Umbilical cord (tissue), 2 donors: ENCODE results near the gene MAIP1. TPM values are rescaled to one million over a fixed set of nuclear protein-coding genes. Genes with fewer than 3 reads are reported as not detected.

Source experiments
- DNase-seq: peaks from one replicate; pipeline ENCODE4 v3.0.0-alpha.2; 2015; ENCODE audit warnings: low spot score
- total RNA-seq: library from RNA; depleted of rRNA; stranded (reverse); fragments of >200 nt; gene quantifications from one replicate; pipeline ENCODE4 v1.2.3, GENCODE V29; 2014; ENCODE audit warnings: low replicate concordance; ENCODE audit not compliant: insufficient read depth

Gene MAIP1
- total RNA-seq, 1 donor from 2014 or later: 12.8 TPM

- peak; percentile 89 for DNase-seq
Observed at GRCh38 chr2:199988151-199988550, 32.8 kb downstream of the MAIP1 start.

- no peak for DNase-seq
Observed at GRCh38 chr2:199989822-199990221, 34.4 kb downstream of the MAIP1 start.

- no peak for DNase-seq
Observed at GRCh38 chr2:199991691-199992090, 36.3 kb downstream of the MAIP1 start.

- no peak for DNase-seq
Observed at GRCh38 chr2:199992296-199992695, 36.9 kb downstream of the MAIP1 start.

- no peak for DNase-seq
Observed at GRCh38 chr2:199994371-199994770, 39.0 kb downstream of the MAIP1 start.

- DNase-seq: no peak
Observed at GRCh38 chr2:199994896-199995295, 39.5 kb downstream of the MAIP1 start.

GRCh38 chr2:199997296-199997695, 41.9 kb downstream of the MAIP1 start:
- no peak for DNase-seq

- DNase-seq: no peak
Observed at GRCh38 chr2:199999166-199999565, 43.8 kb downstream of the MAIP1 start.

GRCh38 chr2:200000444-200001163, 45.2 kb downstream of the MAIP1 start:
- DNase-seq: no peak

GRCh38 chr2:200003444-200003843, 48.1 kb downstream of the MAIP1 start:
- no peak for DNase-seq

- no peak for DNase-seq
Observed at GRCh38 chr2:200005675-200006074, 50.3 kb downstream of the MAIP1 start.

GRCh38 chr2:200007306-200007705, 51.9 kb downstream of the MAIP1 start:
- no peak for DNase-seq

- no peak for DNase-seq
Observed at GRCh38 chr2:200012401-200012800, 57.0 kb downstream of the MAIP1 start.

Other genes starting within 250 kb of the MAIP1 start
- gene FTCDNL1, start 104.4 kb upstream of the MAIP1 start, total RNA-seq: 0.96 TPM
- gene C2orf69, start 44.3 kb upstream of the MAIP1 start, total RNA-seq: 18.3 TPM
- 11.1 TPM for gene TYW5, start 91 bp upstream of the MAIP1 start, total RNA-seq